GM23338 (cell line): ENCODE measurements around the gene GRWD1. TPM values are rescaled to one million over a fixed set of nuclear protein-coding genes. Genes with fewer than 3 reads are reported as not detected.

Experiments
- ATAC-seq: fragments of 200-7000 bp; cut with Tn5 transposase; 3 replicates; pipeline ENCODE4 v1.9.1; 2020
- DNase-seq: peaks from one replicate; pipeline ENCODE4 v3.0.0-alpha.2; 2015; ENCODE audit warnings: low spot score
- H2AFZ ChIP-seq: fragments of 200-600 bp; sonication (generic); 2 replicates; pipeline ENCODE4 v1.8.0; 2016; ENCODE audit warnings: antibody characterized with exemption, mild to moderate bottlenecking, moderate library complexity
- H3F3A ChIP-seq: fragments of 200-600 bp; sonication (generic); replicated peaks from 2 replicates; pipeline ENCODE4 v1.8.0; 2017; ENCODE audit warnings: antibody characterized with exemption, mixed run types, low read depth
- H3K27ac ChIP-seq: fragments of 200-600 bp; sonication (generic); 2 replicates; pipeline ENCODE4 v1.6.1; 2016; ENCODE audit warnings: low read depth
- H3K27me3 ChIP-seq: fragments of 200-600 bp; sonication (generic); 2 replicates; pipeline ENCODE4 v1.8.0; 2016; ENCODE audit warnings: mild to moderate bottlenecking, mixed run types, moderate library complexity; ENCODE audit not compliant: insufficient read depth
- H3K36me3 ChIP-seq: fragments of 200-600 bp; sonication (generic); 2 replicates; pipeline ENCODE4 v1.8.0; 2016; ENCODE audit warnings: mild to moderate bottlenecking; ENCODE audit not compliant: insufficient read depth
- H3K4me1 ChIP-seq: fragments of 200-600 bp; sonication (generic); 2 replicates; pipeline ENCODE4 v1.8.0; 2016; ENCODE audit warnings: mild to moderate bottlenecking, moderate library complexity; ENCODE audit not compliant: insufficient read depth
- H3K4me2 ChIP-seq: fragments of 200-600 bp; sonication (generic); 2 replicates; pipeline ENCODE4 v1.7.1; 2017; ENCODE audit warnings: mixed run types
- H3K4me3 ChIP-seq: fragments of 200-600 bp; sonication (generic); 2 replicates; pipeline ENCODE4 v1.6.1; 2016; ENCODE audit warnings: mixed run types
- H3K79me2 ChIP-seq: fragments of 200-600 bp; sonication (generic); replicated peaks from 2 replicates; pipeline ENCODE4 v1.8.0; 2017; ENCODE audit warnings: mild to moderate bottlenecking; ENCODE audit not compliant: insufficient read depth
- H3K9me2 ChIP-seq: fragments of 200-600 bp; sonication (generic); 2 replicates; pipeline ENCODE4 v1.8.0; 2017; ENCODE audit not compliant: insufficient read depth
- H4K20me1 ChIP-seq: fragments of 200-600 bp; sonication (generic); replicated peaks from 2 replicates; pipeline ENCODE4 v1.8.0; 2017; ENCODE audit warnings: mild to moderate bottlenecking; ENCODE audit not compliant: insufficient read depth
- H3K27ac Mint-ChIP-seq: 2 replicates; pipeline ENCODE4 v1.8.0; 2020; ENCODE audit warnings: inconsistent platforms, mild to moderate bottlenecking, moderate library complexity, mixed read lengths
- H3K27me3 Mint-ChIP-seq: 3 replicates; pipeline ENCODE4 v1.8.0; 2022; ENCODE audit warnings: low read depth, mild to moderate bottlenecking, moderate library complexity, mixed read lengths, inconsistent platforms; ENCODE audit not compliant: insufficient read depth, poor library complexity
- H3K36me3 Mint-ChIP-seq: 3 replicates; pipeline ENCODE4 v1.8.0; 2021; ENCODE audit warnings: low read depth, mild to moderate bottlenecking, inconsistent platforms, moderate library complexity, mixed read lengths
- H3K4me1 Mint-ChIP-seq: 3 replicates; pipeline ENCODE4 v1.8.0; 2020; ENCODE audit warnings: mild to moderate bottlenecking, inconsistent platforms, mixed read lengths
- H3K4me3 Mint-ChIP-seq: 3 replicates; pipeline ENCODE4 v1.8.0; 2021; ENCODE audit warnings: moderate library complexity, mild to moderate bottlenecking, inconsistent platforms, mixed read lengths
- H3K9me3 Mint-ChIP-seq: 3 replicates; pipeline ENCODE4 v1.8.0; 2020; ENCODE audit warnings: moderate library complexity, mild to moderate bottlenecking, inconsistent platforms, mixed read lengths
- CREB1 ChIP-seq: fragments of 250-450 bp; sonication (Bioruptor Pico); IDR thresholded peaks from 2 replicates; pipeline ENCODE4 v1.5.0; 2020; ENCODE audit warnings: low read depth, mild to moderate bottlenecking, moderate library complexity
- CTCF ChIP-seq, 2 experiments: fragments of 200-600 bp in 1 of 2; sonication (generic) in 1 of 2; conservative IDR thresholded peaks; 2 replicates each; pipeline versions ENCODE4 v1.5.1 to v1.6.1; 2016 to 2017; ENCODE audit warnings: antibody characterized with exemption in 2 of 2, low read depth in 2 of 2, mild to moderate bottlenecking in 2 of 2, moderate library complexity in 1 of 2
- ETS1 ChIP-seq: IDR thresholded peaks from 2 replicates; pipeline ENCODE4 v1.6.1; 2016; ENCODE audit warnings: antibody characterized with exemption
- EZH2 ChIP-seq: fragments of 200-600 bp; sonication (generic); IDR thresholded peaks from one replicate; pipeline ENCODE4 v1.8.0; 2017; ENCODE audit warnings: antibody characterized with exemption, mild to moderate bottlenecking, low read depth; ENCODE audit not compliant: unreplicated experiment
- EZH2phosphoT487 ChIP-seq: fragments of 200-600 bp; sonication (generic); IDR thresholded peaks from one replicate; pipeline ENCODE4 v1.8.1; 2018; ENCODE audit warnings: antibody characterized with exemption; ENCODE audit not compliant: unreplicated experiment
- JUNB ChIP-seq: IDR thresholded peaks from one replicate; pipeline ENCODE4 v1.6.1; 2016; ENCODE audit warnings: antibody characterized with exemption; ENCODE audit not compliant: unreplicated experiment
- NANOG ChIP-seq: IDR thresholded peaks from 2 replicates; pipeline ENCODE4 v1.6.1; 2016; ENCODE audit warnings: antibody characterized with exemption, borderline replicate concordance
- POLR2AphosphoS5 ChIP-seq: IDR thresholded peaks from 2 replicates; pipeline ENCODE4 v1.6.1; 2016; ENCODE audit warnings: antibody characterized with exemption, low read depth
- REST ChIP-seq: IDR thresholded peaks from one replicate; pipeline ENCODE4 v1.6.1; 2018; ENCODE audit warnings: antibody characterized with exemption; ENCODE audit not compliant: unreplicated experiment
- STAT1 ChIP-seq: IDR thresholded peaks from one replicate; pipeline ENCODE4 v1.6.1; 2016; ENCODE audit warnings: antibody characterized with exemption; ENCODE audit not compliant: unreplicated experiment
- ZNF114 ChIP-seq: fragments of 250-450 bp; sonication (Bioruptor Pico); IDR thresholded peaks from 2 replicates; pipeline ENCODE4 v1.5.0; 2020; ENCODE audit warnings: mild to moderate bottlenecking, moderate library complexity
- ZNF331 ChIP-seq: fragments of 250-450 bp; sonication (Bioruptor Pico); IDR thresholded peaks from 2 replicates; pipeline ENCODE4 v1.5.0; 2020; ENCODE audit warnings: low read depth, mild to moderate bottlenecking, moderate library complexity
- ZNF462 ChIP-seq: fragments of 250-450 bp; sonication (Bioruptor Pico); IDR thresholded peaks from 2 replicates; pipeline ENCODE4 v1.5.0; 2020; ENCODE audit warnings: mild to moderate bottlenecking, moderate library complexity
- polyA plus RNA-seq: library from polyadenylated mRNA; unstranded; fragments of >200 nt; fragmentation: Nextera tagmentation; extraction: Ambion mirVana; gene quantifications from 2 replicates; pipeline ENCODE4 v1.2.1, GENCODE V29; 2016
- total RNA-seq: library from RNA; depleted of rRNA; stranded (reverse); fragments of >200 nt; shearing (Covaris generic); gene quantifications from 2 replicates; pipeline ENCODE4 v1.2.3, GENCODE V29; 2014

The GRWD1 gene
- total and polyA plus RNA-seq, 2 experiments from 2014 or later, result 23.2 to 58.0 TPM

GRCh38 chr19:48480558-48481500 lies 35.0 kb downstream of the GRWD1 start:
- Histone ChIP-seq H3F3A (peaks cover 27% of the 10 kb centered on the region), H3K27ac (peak overlapping the region; percentile 68; the same call in 1 of the 2 replicates), H3K79me2 (no peaks in the 10 kb centered on the region), H4K20me1 (peaks cover 2% of the 10 kb centered on the region; the same call in 1 of the 2 replicates), H3K36me3 (peaks cover 6% of the 10 kb centered on the region), H2AFZ (peak overlapping the region; percentile 81; the same call in 1 of the 2 replicates), H3K9me2 (no peaks in the 10 kb centered on the region), H3K4me1 (peaks cover 12% of the 10 kb centered on the region; the same call in 1 of the 2 replicates), H3K4me2 (peak overlapping the region; percentile 84), H3K27me3 (no peaks in the 10 kb centered on the region), H3K4me3 (peak overlapping the region; percentile 90)
- peak; percentile 37 for ATAC-seq
- DNase-seq, result peak; percentile 71
- H3K27ac Mint-ChIP-seq, result peak overlapping the region; percentile 91
- peaks cover 2% of the 10 kb centered on the region; the same call in 1 of the 3 replicates for H3K9me3 Mint-ChIP-seq
- H3K36me3 Mint-ChIP-seq, result peaks cover 29% of the 10 kb centered on the region
- H3K4me1 Mint-ChIP-seq, result peaks cover 24% of the 10 kb centered on the region
- no peak for TF ChIP-seq ZNF114 (CRISPR knock-in tag)
- TF ChIP-seq CREB1, result no peak
- no peak for TF ChIP-seq CTCF (conservative IDR thresholded peaks at IDR 0.05; ENCODE audit: low read depth in 2 of 2)
- TF ChIP-seq STAT1, result no peak
- TF ChIP-seq ZNF462 (CRISPR knock-in tag), result no peak
- TF ChIP-seq POLR2AphosphoS5, result no peak; the same call in 1 of the 2 replicates
- TF ChIP-seq NANOG, result no peak
- TF ChIP-seq ETS1, result no peak
- no peak for TF ChIP-seq EZH2
- no peak for TF ChIP-seq EZH2phosphoT487
- TF ChIP-seq JUNB, result no peak
- TF ChIP-seq ZNF331 (CRISPR knock-in tag), result no peak
- TF ChIP-seq REST, result no peak
- H3K27me3 Mint-ChIP-seq, result peaks cover 38% of the 10 kb centered on the region
- H3K4me3 Mint-ChIP-seq, result peak overlapping the region; percentile 83
